GM10266 (cell line): ENCODE measurements around the gene DAAM2.

Experiments
- DNase-seq: peaks from one replicate; pipeline ENCODE4 v3.0.0; 2012; ENCODE audit errors: extremely low spot score
- CTCF ChIP-seq: IDR thresholded peaks from 2 replicates; pipeline ENCODE4 v1.5.1; 2012; ENCODE audit warnings: mild to moderate bottlenecking, low read depth; ENCODE audit not compliant: control insufficient read depth, insufficient read depth; ENCODE audit errors: missing control alignments

The DAAM2 gene

GRCh38 chr6:39904946-39905639 lies 112.9 kb downstream of the DAAM2 start:
- no peak for TF ChIP-seq CTCF
- DNase-seq = no peak

- no peak for DNase-seq
- TF ChIP-seq CTCF = no peak
Measured at GRCh38 chr6:39905640-39905975, 113.4 kb downstream of the DAAM2 start.

DNA sequence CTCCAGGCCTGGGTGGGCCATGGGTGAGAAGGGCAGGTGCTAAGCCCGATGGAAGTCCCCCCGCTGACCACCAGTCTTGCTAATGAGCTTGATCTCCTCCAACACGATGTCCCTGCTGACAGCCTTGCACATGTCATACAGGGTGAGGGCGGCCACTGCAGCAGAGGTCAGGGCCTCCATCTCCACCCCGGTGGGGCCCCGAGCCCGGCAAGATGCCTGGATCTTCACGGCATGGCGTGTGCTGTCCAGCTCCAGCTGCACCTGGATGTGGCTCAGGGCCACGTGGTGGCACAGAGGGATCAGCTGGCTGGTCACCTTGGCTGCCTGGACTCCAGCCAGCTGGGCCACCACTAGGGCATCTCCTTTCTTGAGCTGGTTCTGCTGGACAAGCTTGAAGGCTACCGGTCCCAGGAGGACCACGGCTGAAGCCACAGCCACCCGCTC lies 114.2 kb downstream of the DAAM2 start:
- DNase-seq = no peak
- TF ChIP-seq CTCF = no peak

DNA sequence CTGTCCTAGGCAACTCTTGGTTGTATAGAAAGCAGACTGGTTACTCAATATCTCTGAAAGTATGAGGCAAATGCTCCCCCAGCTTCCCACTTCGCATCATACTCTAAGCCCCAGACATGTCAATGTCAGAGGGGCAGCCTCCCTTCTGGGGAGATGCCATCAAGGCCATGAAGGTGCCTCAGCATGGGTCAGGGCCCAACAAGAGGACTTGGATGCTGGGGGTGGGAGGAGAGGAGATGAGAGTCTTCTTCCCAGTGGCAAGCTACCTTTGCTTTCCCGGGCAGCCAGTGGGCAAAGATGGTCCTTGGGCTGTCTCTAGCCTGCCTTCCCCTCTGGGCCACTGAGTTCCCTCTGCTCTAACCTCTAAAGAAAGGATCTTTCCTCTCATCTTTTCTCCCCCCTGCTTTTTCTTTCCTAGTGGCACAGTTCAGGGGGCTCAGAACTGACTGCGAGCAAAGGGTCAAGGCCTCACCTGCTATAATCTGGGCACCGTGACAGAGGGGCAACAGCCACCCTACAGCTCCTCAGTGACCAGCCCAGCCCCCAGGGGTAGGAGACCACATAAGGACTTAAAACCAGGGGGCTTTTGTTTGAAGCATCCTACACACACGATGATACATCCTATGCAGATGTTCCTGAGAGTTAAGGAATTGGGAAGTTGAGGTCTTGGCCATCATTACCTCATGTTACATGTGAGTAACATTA lies 115.8 kb downstream of the DAAM2 start:
- no peak for DNase-seq
- TF ChIP-seq CTCF = no peak

DNA sequence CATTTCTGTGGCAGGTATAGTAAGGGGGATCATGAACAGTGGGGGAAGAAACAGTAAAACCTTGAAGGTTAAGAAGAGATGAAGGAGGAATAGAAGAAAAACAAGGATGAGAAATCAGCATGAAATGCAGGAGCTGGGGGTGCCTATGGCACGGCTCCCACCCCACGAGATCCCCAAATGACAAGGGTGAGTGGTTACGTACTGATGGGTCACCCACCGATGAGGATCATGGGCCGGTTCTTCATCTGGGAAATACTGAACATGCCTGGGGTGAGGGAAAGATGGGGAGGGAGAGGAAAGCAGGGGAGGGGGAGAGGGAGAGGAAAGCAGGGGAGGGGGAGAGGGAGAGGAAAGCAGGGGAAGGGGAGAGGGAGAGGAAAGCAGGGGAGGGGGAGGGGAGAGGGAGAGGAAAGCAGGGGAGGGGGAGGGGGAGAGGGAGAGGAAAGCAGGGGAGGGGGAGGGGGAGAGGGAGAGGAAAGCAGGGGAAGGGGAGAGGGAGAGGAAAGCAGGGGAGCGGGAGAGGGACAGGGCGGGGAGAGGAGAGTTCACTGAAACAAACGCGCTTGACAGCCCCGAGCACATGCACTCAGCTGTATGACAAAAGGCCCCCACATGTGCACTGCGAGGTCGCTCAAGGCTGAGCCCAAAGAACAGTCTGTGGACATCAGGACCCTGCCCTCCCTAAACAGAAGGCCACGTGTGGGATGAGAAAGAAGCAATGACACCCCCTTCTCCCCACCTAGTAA lies 116.8 kb downstream of the DAAM2 start:
- no peak for DNase-seq
- TF ChIP-seq CTCF = no peak

DNA sequence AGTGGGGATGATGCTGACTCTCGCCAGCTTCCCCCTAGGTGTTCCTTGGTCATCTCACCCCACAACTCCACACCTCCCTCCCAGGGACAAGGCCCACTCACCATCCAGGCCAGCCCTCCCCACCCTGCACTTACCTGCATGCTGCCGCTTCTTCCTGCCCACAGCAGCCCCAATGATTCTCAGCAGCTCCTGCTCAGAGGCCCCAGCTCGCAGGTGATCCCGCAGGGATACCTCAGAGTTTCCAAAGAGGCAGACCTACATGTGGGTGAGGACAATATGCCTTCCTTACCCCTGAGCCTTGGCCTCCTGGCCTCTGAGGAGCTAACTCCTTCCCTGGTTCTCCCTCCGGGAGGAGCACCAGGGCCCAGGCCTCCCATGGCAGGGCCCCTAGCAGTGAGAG lies 117.5 kb downstream of the DAAM2 start:
- TF ChIP-seq CTCF = no peak
- DNase-seq = no peak

DNA sequence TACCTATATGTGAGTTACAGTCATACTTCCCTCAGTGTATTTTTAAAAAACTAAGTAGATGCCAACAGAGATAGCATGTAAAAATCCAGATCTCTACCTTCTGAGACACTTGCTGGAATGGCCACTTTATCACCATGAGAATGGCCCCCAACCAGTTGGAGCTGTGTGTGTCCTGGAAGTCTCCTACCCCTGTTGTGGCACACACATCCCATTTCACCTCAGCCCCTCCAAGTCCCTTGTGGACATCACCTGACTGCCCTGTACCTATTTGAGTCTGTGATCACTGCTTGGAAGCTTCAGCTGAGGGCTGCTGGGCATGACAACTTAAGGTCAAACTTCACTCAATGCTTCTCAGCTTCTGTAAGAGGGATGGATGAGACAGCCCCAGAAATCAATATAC lies 118.0 kb downstream of the DAAM2 start:
- TF ChIP-seq CTCF = no peak
- no peak for DNase-seq
